ENCODE results near the gene B3GALT5. TPM values are rescaled to one million over a fixed set of nuclear protein-coding genes. Genes with fewer than 3 reads are reported as not detected.

The B3GALT5 gene
- total RNA-seq, 1 experiment from 2014 or later = not detected

DNA sequence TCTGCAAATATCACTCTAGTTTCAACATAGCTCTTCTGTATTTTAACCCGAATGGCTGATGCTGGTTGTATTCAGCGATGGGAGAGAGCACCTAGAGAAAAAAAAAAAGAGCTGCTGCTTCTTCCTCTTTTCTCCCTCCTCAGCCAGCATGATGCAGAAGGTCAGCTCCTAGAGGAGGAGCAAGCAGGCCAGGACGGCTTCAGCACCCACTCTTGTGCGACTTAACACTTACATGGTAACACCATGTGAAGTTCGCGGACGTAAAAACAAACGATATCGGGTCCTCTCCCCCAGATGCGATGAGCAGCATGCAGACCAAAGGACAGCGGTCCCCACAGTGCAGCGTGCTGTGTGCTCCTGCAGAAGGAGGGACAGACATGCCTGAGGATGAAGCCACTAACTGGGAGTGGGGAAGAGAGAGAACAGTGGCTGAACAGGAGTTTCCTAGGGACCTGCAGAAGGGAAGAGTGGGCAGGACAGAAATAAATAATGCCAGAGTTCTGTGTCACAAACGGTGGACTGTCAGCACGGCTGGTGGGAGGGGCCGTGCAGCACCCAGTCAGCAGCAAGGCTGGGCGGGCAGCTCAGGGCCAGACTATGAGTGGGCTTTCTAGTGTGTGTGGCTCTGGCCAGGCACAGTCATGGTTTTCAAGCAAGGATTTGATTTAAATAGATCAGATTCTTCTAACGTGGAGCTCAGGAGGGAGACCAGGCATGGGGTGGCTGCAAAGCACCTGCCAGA is 11.4 kb upstream of the B3GALT5 start:
- no peak for DNase-seq (ENCODE audit: low spot score)
- in situ Hi-C loops (cut with HindIII; ENCODE audit: low sequenced_read_pairs) = no loop called here

DNA sequence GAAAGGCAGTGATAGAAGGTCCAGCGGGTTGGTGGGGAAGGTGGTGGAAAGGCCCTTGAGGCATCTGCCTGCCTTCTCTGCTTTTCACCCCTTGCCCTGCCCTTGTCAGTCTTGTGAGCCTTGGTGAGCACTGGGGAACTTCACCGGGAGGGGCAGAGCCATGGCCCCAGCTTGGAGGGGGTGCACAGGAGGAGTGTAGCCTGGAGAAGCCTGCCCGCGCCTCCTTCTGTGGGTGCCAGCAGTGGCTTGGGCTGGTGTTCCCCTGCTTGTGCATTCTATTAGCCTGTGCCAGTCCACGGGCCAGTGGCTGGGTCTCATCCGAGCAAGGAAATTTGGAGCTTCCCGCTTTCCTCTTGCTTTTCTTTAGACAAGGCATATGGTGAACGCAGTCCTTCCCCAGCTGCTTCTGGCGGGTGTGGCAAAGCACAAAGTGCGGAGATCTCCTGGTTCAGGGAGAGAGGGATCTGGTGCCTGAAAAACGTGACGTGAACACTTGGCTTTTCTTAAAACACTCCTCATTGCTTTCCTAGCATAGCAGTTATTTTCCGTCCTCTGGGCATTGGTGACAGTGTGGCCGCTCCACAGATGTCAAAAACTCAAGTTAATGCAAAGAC is 10.6 kb upstream of the B3GALT5 start:
- in situ Hi-C loops (cut with HindIII; ENCODE audit: low sequenced_read_pairs) = no loop called here

DNA sequence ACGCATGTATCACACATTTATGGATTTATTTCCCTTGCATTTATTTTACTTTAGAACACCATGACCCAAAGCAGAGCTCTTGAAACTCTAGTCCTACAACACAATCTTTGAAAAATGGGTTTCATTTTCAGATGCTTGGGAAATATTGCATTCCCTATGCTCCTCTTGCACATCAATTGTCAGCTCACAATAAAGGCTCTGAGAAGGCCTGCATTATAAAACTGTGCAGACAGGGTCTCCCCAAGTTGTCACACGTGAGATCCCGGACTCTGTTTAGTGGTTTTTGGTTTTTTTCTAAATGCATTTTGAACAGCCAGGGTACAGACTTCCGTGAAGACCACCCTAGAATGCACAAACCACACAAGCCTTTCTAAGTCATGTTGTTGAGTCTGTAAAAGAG is 9.9 kb upstream of the B3GALT5 start:
- in situ Hi-C loops (cut with HindIII; ENCODE audit: low sequenced_read_pairs) = no loop called here
- DNase-seq (ENCODE audit: low spot score) = no peak

More for the DNA sequence above, 10.6 kb upstream of the B3GALT5 start:
- no peak for DNase-seq (ENCODE audit: low spot score)

DNA sequence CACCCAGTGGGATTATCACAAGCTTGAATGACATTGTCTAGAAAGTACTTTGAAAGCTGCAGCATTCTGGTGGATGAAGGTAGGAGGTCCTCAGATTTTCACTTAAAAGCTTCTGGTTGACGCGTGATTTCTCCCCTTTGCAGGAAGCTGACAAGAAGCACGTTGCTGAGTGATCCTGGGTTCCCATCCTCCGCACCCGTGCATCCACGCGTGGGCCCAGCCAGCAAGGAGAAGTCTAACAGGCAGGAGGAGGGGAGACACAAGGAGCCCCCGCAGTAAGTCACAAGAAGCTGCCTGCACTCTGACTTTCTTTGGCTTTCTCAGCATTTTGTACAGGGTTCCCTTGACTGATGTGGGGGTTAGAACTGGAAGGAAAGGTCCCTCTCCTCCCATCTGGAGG is 7.8 kb upstream of the B3GALT5 start:
- in situ Hi-C loops (cut with HindIII; ENCODE audit: low sequenced_read_pairs) = no loop called here
- DNase-seq (ENCODE audit: low spot score) = no peak

DNA sequence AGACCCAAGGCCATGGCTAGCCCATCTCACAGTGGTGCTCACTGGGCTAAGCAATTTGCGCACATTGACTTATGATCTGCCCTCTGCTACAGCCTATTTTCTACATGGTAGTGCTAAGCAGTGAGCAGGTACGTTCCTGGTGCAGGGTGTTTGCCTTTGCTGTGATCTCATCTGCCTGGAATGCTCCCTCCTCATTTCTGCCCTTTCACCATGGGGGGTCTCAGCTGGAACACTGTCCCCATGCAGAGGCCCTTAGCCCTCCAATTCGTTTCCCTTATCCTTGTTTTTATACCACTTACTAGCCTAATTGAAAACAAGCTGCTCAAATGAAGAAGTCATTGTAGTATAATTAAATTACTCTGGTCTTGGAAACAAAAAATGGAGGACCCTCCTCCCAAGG is 2.0 kb upstream of the B3GALT5 start:
- in situ Hi-C loops (cut with HindIII; ENCODE audit: low sequenced_read_pairs) = no loop called here
- no peak for DNase-seq (ENCODE audit: low spot score)

DNA sequence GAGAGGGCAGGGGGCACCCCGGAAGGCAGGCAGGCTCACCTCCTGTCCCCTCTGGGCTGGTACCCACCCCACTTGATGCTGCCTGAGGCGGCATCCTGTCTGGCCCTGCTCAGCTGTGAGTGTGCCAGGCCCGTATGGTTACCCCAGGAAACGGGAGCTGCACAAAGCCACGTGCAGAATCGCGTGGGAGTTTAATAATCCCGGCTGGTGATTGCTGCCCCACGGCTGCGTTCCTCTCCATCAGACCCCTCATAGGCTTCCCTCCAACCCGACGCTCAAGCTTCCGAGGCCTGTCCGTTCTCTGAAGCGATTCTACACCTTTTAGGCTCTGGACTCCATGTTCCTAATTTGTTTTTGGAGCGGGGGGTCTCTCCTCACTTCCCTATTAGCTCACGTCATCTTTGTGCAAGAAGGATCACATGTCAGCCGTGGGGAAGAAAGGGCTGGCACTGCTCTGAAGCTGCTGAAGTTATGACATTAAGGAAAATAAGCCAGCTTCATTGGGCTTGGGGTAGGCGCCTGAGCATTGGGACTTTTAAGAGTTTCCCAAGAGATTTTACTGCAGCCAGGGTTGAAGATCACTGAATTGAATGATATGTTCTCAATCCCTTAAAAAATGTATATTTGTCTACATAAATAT is 1.1 kb upstream of the B3GALT5 start:
- in situ Hi-C loops (cut with HindIII; ENCODE audit: low sequenced_read_pairs) = no loop called here
- no peak for DNase-seq (ENCODE audit: low spot score)

DNA sequence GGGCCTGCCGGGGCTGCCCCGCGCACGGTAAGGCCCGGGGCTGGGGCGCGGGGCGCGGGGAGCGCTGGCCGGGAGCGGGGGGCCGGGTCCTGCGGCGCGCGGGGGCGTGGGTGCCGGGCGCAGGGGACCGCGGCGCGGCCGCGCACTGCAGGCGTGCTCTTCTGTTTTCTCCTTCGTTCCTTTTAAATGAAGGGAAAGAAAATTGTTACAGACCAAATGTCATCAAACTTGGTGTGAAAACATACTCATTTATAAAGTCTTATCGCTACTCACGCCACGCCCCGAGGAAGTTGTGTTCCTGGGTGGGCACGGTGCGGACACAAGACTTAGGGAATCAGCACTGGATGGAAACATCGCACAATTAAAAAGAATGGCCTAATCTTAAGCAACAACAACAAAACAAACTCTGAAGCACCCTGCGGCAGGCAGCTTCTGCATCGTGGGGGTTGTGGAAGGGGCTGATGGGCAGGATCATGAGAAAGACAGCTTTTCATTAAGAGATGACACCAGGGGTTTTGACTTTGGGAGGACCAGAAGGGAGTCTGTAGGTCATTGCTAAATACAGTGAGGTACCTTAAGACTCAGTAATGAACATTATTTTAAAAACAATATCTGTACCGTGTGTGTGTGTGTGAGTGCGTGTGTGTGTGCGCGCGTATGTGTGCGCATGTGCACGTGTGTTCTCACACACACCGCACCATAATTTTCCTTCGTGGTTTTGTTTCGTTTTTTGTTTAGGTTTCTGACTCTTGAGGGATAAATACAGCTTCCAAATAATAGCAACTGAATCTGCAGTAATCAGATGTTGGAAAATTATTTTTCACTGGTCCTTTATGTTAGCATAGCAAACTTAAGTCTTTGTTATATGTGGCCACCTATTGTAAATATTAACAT is 548 bp downstream of the B3GALT5 start:
- DNase-seq (ENCODE audit: low spot score) = no peak
- in situ Hi-C loops (cut with HindIII; ENCODE audit: low sequenced_read_pairs) = no loop called here

DNA sequence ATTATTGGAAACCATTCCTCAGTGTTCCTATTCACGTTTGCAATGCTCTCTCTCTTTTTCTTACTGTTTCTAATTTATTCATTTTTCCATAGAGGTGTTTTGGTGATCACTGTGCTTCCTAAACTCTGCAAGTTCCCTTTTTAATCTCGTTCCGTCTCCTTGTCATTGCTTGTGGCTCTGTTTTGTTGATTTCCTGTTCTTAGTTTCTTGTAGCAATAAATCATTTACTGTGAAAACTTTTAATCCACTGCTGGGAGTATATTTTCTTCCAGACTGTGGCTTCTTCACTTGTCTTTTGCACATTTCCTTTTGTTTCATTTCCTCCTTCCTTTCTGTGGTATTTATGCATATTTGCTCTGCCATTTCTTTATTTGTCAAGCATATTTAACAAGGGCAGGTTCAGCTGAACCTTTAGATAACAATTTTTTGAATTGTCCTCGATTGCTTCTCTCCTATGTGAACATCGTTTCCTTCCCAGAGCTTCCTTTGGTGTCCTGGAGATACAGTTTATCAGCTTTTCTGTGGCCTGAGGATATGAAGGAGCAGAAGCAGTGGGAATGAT is 3.6 kb downstream of the B3GALT5 start:
- in situ Hi-C loops (cut with HindIII; ENCODE audit: low sequenced_read_pairs) = no loop called here
- no peak for DNase-seq (ENCODE audit: low spot score)

DNA sequence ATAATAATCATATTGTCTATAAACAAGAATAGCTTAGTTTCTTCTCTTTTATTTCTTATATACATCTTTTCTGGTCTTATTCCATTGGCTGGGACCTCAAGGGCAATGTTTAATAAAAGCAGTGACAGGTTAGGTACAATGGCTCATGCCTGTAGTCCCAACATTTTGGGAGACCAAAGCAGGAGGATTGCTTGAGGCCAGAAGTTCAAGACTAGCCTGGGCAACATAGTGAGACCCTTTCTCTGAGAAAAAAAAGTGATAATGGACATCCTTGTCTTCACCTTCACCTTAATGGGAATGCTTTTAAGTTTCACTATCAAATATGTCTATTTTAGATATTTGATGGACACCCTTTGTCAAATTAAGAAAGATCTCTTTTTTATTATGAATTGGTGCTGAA is 8.1 kb downstream of the B3GALT5 start:
- in situ Hi-C loops (cut with HindIII; ENCODE audit: low sequenced_read_pairs) = no loop called here
- no peak for DNase-seq (ENCODE audit: low spot score)

DNA sequence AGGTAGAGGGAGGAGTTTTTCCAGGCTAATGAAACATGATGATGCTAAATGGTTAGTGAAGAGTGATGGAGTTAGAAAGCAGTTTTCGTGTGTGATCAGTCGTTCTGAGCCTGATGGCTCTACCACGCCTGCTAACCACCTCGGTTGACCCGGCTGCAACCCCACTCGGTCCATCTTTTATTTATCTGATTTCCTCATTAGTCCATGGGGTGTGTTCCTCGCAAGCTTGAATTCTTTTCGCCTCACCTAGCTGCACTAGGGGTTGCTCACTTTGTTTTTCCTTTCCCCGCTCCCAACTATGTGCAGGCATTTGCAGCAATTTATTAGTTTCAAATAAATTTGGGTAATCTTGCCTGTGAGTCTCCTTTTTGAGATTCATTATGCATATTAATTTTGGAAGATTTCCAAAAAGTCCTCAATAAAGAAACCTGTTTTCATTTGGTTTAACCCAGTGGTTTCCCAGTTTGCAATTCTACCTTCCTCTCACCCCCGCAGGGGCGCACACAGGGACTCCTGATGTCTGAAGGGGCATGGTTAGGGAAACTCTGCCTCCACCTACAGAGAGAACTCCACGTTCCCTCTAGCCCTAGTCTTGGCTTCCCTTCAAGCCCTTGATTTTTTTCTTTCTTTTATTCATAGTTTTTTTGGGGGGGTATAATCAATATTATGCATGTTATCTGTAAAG is 12.6 kb downstream of the B3GALT5 start:
- no peak for DNase-seq (ENCODE audit: low spot score)
- in situ Hi-C loops (cut with HindIII; ENCODE audit: low sequenced_read_pairs) = no loop called here

DNA sequence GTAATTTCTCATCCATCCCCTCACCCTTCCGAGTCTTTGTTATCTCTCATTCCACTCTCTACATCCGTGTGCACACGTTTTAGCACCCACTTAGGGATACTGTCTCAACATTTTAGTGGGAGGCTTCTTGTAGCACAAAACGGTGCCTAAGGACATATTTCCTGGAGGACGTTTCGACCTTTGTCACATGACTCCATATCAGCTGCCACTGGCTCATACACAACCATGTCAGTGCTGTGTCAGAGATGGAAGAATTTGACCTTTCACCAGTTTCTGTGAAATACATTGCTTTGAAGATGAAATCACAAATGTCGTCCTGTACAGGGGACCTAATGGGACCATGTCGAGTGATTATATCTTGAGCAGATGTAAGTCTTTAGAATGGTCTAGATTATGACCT is 15.6 kb downstream of the B3GALT5 start:
- DNase-seq (ENCODE audit: low spot score) = no peak
- in situ Hi-C loops (cut with HindIII; ENCODE audit: low sequenced_read_pairs) = no loop called here

DNA sequence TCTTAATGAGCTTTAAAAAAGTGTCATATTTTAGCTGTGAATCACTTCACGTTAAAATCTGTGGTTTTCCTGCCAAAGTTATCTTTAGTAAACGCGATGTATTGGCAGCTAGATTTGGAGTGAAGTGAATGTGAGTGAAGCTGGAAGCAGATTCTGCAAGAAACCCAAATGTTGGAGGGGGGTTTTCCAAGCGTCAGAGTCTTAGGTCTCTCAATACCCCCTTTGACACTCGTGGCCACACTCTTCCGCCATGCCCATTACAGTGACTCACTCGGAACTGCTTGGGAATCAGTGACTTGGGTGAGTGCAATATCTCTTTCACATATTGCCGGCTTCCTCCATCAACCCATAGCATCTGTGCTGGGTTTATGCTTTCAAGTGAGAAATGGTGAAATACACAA is 17.5 kb downstream of the B3GALT5 start:
- in situ Hi-C loops (cut with HindIII; ENCODE audit: low sequenced_read_pairs) = no loop called here
- no peak for DNase-seq (ENCODE audit: low spot score)

DNA sequence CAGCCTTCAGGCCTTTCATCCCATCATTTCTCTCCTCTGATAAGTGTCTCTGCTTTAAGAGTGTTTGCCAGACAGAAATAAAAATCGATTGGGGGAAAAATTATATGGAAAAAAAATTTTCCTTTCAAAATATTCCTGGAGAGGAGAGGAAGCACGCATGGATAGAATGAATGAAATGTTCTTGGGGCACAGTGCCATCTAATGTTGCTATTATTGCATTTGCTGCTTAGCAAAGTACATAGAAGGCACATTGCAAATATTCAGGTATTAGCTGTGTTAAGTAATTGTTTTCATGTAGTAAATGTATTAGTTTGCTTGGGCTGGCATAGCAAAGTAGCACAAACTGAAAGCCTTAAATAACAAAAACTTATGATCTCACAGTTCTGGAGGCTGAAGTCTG is 18.1 kb downstream of the B3GALT5 start:
- in situ Hi-C loops (cut with HindIII; ENCODE audit: low sequenced_read_pairs) = no loop called here
- DNase-seq (ENCODE audit: low spot score) = no peak

DNA sequence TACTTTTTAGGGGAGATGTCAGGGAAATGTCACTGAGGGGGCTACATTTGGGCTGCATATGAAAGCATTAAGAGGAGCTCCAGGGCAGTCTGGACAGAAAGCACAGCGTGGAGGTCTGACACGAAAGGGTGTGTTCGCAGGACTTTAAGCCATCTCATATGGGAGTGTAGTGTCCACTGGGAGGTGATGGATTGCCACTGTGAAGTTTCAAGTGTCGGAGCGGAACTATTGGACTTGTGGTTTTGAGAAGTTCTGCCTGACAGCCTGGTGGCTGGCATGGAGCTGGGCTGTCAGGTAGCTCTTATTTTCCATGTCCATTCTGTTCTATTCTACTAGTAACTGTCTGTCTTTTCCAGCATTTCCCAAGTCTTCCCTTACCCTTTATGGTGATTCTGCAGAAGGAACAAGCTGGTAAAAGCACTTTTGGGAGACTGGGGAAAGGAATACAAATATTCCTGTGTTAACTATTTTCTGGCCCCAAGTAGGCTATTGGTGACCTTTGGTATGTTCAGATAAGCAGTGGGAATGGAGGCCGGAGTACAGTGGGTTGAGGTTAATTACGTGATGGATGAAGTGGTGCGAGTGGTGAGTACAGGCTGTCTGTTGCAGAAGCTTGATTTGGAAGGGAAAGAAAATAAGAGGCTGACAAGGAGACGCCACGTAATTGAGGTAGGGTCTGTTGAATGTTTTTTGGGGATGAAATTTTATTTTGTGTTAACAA is 19.3 kb downstream of the B3GALT5 start:
- in situ Hi-C loops (cut with HindIII; ENCODE audit: low sequenced_read_pairs) = no loop called here

DNA sequence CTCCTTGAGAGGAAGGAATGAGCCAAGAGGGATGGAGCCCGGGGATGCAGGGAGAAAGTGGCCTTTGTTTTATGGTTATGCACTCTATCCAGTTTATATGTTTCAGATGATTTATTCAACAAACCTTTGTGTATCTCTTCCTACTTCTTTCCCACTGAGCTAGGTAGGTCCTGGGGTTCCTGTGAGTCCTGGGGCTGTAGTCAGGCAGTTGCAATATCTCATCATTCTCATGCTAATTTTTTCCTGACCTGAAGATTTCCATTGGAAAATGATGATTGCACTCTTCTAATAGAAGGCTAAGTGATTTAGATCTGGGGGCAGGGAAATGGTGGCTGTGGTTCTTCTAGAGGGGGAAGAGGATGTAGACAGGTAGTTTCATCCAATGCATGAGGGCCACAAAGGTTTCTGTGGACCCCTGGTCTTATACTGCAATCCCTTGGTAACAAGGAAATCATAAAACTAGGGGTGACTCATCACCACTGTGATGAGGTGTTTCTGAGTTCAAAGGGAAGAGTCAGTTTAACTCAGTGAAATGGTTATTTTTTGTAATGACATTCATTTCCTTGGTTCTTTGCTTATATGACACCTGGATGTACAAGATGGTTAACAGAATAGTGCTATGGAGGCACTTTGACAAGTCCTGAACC is 20.2 kb downstream of the B3GALT5 start:
- in situ Hi-C loops (cut with HindIII; ENCODE audit: low sequenced_read_pairs) = no loop called here
- no peak for DNase-seq (ENCODE audit: low spot score)

More for the DNA sequence above, 19.3 kb downstream of the B3GALT5 start:
- DNase-seq (ENCODE audit: low spot score) = no peak

DNA sequence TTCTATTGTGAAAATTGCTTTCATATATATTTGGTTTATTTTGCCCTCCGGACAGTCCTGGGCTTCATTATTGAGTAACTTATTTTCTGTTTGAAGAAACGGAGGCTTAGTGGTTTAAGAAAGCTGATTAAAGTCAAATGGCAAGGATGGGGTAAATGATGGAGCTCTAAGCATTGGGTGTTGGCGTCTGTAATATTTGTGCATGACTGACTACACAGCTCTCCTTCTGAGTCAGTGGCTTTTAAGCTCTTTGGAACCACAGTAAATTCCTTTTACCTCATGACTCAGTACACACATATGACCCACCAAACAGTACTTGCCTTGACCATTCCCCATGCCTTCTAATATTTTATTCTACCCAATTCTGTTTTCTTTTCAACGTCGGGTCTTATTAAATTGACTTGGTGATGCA is 21.0 kb downstream of the B3GALT5 start:
- DNase-seq (ENCODE audit: low spot score) = no peak
- in situ Hi-C loops (cut with HindIII; ENCODE audit: low sequenced_read_pairs) = no loop called here

DNA sequence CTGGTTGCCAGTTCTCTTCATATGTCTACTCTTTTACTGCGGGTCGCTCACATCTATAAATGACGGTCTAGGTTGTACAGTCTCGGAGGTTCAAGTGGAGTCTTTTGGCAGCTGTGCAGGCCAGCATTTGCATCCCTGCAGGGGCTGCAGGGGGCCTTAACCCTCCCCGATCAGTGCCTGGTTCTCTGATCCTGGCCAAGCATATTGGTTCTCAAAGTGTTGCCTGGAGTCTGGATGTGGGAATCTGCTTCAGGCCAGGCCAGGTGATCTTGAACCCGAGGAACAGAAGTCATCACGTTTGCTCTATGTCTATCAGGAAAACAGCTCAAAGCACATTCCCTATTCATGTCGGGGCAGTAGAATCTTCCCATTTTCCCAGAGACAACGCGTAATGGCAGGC is 21.8 kb downstream of the B3GALT5 start:
- in situ Hi-C loops (cut with HindIII; ENCODE audit: low sequenced_read_pairs) = no loop called here
- DNase-seq (ENCODE audit: low spot score) = no peak

Data from G401 (cell line).